COLO668 (cell line): ENCODE data around the gene PHLDB2.

Experiments
- DNase-seq: peaks from one replicate; lab custom pipeline; 2025; ENCODE audit not compliant: unreplicated experiment; lab: John Stamatoyannopoulos, UW

PHLDB2 gene

DNA sequence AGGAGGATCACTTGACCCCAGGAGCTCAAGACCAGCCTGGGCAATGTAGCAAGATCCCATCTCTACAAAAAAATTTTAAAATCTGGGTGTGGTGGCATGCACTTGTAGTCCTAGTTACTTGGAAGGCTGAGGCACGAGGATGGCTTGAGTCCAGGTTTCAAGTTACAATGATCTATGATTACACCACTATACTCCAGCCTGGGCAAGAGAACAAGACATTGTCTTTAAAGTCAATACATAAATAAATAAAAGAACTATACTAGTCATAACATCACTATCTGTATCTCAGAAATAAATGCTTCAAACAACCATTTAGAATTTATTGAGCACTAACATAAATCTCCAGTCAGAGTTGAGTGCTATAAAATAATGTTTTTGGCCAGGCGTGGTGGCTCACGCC is 8.5 kb upstream of the PHLDB2 start:
- DNase-seq = no peak

DNA sequence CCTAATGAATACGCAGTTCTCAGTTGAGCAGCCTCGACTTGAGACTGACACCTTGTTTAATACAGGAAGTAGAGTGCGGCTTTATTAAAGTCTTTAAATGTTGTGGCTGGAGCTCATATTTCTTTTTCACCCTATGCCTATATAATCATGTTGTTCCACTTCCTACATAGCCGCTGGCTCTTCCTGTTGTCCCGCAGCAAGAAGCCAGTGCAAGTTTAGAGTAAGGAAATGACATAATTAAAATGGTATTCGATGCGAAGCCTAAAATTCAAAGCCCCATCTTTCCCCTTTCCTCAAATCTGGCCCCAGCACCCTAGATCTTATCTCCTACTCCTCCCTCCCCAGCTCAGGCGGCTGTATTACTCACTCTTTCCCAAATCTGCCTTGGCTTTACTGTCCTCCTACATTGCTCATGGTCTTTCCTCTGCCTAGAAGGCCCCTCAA is 7.5 kb upstream of the PHLDB2 start:
- DNase-seq = no peak

DNA sequence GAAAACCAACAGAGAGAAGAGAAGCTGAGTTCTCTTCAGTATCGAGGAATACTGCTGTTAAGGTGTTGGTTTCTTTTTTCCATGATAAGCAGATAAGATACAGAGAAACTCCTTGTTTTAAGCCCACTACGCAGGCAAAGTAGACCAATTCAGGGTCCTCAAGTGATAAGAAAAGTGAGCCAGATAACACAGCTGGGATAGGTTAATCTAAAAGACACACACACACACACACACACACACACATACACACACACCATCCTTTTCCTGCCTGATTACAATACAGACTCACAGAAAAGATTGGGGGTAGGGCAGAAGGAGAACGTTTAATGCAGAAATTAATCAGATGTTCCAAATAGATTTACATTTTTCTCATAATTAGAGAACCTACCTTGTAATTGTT is 6.5 kb upstream of the PHLDB2 start:
- DNase-seq = no peak

DNA sequence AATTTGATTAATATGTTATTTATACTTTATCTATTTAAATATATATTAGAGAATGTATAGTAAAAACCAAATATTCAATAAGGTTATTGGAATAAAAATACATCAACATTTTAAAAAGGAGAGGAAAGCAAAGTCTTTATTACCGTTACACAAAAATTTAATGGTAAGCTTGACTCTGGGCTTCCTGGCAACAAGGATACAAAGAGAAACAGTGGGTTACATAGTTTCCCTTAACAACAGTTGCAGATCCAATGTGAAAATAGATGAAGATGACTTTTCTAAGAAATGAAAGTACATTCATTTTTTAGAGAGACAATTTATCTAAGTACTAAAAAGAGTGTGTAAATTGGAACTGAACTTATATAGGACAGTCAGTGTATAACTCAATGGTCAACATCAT is 6.0 kb upstream of the PHLDB2 start:
- no peak for DNase-seq

DNA sequence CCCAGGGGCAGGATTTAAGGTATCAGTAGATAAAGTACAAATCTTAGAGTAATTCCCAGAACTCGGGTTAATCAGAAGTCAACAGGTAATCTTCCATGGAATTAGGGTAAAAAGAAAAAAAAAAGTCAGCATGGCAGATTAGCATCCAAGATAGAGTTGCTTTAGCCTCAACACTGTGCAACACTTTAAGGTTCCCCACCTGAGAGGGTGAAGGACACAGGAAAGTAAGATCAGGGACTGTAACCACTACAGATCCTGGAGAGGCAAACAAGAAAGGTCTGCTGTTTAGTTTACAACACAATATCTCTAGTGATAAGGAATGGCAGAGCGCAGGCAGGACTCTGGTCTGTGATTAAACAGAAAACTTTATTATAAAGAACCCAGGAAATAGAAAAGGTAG is 4.1 kb upstream of the PHLDB2 start:
- no peak for DNase-seq

DNA sequence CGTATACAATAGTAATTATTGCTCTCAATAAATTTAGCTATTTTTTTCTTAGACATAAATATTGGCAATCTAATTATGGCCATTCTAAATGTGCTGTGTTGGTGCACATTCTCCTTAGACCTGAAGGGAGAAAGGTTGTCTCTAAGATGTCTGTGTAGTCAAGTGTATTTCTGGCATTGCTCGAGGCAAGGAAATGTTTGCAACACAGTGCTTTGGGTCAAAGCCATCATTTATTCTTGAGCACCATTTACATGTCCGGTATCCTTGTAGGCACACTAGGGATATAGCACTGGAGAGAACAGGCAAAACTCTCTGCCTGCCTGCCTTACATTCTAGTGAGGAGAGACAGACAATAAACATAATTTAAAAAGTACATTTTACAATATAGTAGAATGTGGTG is 2.6 kb upstream of the PHLDB2 start:
- DNase-seq = no peak

DNA sequence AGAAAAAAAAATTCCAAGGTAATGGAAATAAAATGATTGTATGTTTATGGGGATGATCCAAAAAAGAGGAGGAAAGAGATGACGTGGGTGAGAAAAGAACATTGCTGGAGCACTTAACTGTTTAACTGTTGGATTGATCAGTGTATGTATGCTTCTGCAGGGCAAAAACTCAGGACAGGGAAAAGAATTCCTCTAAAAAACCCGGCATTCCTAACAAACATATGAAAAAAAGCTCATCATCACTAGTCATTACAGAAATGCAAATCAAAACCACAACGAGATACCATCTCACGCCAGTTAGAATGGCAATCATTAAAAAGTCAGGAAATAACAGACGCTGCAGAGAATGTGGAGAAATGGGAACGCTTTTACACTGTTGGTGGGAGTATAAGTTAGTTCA is 1.6 kb upstream of the PHLDB2 start:
- no peak for DNase-seq

DNA sequence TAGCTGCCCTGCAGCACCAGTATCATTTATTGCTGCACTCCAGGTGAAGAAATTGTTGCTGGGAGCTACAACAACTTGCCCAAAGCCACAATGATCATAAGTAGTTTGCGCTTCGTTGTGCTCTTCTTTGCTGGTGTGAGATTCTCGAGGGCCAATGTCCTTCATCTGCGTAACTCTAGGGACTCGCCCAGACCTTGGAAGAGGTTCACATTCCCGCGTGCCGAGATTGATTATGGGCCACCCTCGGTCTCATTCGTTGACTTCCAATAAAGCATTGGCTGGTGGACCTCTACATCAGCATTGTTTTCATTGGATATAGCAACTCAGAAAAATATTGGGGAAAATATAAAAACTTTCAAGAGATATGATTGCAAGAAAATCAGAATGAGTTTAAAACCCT is 423 bp upstream of the PHLDB2 start:
- DNase-seq = no peak

DNA sequence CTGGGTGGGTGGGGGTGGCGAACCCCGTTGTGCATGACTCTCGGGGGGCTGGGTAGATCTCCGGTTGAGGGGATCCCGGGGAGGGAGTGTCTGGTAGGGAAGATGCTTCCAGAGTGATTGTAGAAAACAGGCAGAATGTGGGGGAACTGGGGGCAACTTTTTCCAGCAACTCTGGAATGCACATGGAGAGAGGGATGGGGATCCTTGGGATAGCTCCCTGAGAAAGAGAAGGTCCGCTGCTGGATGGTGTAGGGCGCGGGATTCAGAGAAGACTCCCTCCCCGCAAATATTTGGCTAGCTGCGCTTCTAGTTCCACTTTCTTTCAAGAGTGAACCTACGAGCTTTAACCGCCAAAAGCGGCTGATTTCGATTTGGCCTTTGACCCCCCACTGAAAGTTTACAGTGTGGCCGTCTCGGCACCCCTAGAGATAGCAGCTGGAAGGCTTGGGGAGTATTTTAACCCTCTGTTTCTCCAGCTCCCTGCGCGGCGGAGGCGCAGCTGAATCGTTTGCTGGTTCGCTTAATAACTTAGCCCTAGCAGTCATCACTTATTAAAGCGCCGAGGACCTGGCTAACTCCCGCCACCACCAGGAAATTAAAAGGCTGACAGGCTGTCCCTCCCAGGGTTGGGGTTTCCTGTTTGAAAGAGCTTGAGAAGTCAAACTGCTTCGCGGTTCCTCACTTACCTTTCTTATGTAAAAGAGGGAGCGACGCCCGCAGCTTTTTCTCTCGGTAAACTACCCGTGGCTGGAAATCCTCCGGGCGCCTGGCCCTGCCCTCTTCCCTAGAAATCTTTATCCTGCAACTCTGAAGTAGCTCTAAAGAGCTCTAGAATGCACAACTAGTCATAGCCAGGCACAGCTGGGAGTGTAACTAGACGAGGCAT is 1.2 kb downstream of the PHLDB2 start:
- DNase-seq = peak; percentile 54

DNA sequence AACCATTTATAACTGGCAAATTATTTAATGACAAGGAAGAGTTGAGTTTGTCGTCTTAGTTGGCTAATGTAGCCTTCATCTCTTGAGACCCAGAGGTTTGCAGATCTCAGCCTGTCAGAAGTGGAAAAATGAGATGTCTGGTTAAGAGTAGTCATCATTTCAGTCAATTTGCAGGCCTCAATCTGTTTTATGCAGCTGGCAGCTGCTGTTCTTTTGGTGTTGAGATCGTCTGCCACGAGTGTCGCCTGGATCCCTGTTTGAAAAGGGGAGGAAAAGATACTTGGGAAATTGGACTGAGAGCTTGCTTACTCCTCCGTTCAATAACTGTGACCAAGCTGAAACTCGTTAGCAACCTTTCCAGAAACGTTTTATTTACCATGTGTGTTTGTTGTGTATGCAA is 2.3 kb downstream of the PHLDB2 start:
- no peak for DNase-seq

DNA sequence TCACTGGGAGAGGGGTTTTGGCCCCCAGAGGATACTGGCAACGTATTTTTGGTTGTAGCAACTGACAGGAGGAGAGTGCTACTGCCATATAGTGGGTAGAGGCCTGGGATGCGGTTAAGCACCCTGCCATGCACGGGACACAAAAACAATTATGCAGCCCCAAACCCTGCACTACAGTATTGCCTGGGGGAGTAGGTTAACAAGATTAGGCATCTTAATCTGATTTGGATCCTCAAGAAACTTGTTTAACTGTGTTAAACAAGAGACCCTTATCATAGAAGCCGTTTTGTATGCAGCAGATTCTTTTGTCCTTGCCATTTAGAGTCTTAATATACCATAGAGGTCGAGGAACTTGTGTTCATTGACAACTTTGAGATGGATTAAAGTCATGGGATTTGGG is 3.4 kb downstream of the PHLDB2 start:
- no peak for DNase-seq

DNA sequence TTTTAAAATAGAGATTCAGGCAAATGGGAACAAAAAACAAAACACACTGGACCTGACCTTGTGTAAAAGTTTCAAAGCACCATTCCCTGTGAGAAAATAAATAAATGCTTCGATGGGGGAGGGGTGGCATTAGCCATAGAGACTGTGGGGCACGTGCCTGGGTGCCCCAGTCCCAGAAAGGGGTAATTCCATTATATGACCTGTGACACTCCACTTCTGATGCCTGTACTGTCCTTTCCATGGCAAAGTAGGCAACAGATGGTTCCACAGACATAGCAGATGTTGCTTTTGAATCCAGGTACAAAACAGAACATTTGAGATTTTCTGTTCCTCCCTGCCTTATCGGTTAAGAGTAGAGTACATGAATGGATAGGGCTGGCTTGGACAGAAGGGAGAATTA is 3.9 kb downstream of the PHLDB2 start:
- no peak for DNase-seq

DNA sequence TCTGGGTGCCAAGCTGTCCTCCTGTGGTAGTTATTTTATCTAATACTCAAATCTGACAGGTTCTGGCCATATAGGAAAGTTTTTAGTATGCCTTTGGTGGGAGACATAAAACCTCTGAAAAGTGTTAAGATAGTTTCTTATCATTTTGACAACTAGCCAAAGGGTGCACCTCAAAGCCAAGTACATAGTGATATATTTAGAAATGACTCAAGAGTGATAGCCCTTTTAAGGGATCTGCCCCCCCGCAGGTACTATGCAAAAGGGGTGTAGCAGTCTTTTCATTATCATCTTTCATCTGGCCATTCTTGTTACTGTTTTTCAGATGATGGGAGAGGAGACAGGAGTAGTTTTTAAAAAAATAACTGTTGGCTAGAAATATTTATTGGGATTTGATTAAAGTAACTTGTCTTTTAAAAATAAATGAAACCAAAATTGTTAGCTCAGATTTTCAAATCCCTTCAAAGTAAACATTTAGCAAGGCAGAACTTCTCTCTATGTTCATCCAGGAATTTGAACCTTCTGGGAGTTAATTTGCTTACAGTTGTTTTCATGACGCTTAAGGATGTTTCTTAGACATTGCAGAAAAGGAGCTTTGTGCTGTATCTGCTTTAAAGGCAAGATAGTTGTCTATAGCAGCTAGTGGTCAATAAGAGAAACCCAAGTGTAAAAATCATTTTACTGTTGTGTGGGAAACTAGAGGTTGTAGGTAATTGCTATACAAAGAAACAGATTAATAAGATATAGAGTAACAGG is 5.1 kb downstream of the PHLDB2 start:
- no peak for DNase-seq

DNA sequence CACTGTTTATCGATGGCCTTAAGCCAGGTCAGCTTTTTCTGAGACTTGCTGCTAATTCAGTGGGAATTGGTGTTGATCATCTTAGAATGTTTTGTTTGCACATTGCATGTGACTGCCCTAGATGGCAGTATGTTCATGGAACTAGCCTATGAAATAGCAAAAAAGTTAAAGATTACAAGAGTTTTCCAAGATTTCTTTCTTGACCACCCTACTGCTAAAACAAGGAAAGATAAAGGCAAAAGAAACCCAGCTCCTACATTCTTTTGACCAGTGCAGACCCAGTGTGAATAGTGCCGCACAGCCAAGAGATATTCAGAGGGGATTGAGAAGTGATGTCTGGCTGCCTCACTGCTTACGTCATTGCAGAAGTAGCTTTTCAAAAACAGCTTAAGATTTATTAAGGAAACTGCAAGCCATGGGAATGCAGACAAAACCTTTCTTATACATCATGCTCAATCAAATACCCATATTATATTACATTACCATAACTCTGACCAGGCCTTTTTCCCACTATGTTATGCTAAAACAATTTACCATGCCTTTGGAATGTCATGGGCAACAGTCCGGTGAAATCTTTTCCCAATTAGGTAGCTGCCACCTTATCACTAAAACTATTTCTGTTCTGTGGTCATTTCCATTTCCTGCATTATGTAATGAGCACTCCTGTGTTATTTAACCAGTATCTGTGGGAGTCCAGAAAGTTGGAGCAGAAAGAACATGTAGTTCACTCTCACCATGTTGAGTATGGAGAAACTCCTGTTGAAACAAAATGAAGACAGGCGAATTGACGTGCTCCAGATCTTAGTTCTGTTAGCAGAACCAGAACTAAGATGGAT is 6.0 kb downstream of the PHLDB2 start:
- DNase-seq = no peak

DNA sequence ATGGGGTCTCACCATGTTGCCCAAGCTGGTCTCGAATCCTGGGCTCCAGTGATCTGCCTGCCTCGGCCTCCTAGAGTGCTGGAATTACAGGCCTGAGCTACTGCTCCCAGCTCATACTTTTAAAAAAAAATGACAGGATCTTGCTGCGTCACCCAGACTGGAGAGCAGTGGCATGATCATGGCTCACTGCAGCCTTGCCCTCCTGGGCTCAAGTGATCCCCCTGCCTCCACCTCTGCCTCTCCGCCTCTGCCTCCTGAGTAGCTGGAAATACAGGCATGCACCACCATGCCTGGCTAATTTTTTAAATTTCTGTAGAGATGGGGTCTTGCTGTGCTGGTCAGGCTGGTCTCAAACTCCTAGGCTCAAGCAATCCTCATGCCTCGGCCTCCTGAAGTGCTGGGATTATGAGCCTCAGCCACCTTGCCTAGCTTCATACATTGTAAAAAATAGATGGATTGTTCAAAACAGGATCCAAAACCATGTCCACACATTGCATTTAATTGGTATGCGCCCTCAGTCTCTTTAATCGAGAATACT is 8.9 kb downstream of the PHLDB2 start:
- DNase-seq = no peak

DNA sequence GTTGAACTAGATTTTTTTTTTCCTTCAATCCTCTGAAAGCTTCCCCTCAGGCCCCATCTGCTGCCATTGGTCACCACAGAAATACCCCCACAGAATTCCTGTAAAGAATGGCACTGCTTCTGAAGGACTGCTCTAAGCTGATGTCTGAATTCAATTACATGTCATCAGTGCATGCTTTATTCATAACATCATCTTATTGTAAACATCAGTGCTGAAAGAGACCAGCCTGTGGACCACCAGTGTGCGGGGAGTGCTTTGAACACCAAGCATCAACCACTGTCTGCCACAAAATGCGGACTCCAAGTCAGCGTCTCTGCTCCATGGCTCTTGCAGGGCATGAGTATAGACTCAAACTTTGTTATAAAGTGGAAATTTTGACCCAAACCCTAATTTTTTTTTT is 11.6 kb downstream of the PHLDB2 start:
- no peak for DNase-seq

DNA sequence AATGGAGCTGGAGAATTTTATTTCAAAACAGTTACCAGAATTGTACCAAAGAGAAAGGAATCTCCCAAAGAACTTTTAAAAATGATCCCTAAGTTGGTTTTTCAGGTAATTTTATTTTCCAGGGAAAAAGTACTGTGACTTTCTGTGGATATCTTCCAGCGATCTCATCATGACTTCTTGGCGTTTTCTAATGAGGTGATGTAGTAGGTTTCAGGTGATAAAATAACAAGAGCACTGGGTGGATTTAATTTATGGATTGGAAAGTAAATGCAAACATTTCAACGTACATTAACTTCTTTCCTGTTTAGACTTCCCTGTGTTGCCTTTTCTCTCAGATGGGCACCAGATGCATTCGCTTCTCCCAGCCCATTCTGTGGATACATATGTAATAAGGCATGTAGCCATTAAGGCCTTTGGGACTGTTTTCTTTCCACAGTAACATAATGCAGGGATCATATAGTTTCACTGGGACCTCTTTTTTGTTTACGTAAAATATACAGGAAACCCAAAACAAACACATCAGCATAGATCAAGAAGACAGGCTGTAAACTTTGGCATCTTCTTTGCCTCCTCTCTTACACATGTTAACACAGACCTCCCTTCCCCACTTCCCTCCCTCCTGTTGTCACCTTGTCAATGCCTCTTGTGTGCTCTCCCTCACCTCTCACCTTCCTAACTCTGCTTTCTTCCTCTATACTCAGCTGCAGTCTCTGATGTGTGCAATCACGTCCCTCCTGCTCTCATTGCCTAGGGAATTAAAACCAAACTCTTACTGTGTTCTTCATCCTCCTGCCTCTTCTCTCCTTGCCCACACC is 13.0 kb downstream of the PHLDB2 start:
- no peak for DNase-seq

DNA sequence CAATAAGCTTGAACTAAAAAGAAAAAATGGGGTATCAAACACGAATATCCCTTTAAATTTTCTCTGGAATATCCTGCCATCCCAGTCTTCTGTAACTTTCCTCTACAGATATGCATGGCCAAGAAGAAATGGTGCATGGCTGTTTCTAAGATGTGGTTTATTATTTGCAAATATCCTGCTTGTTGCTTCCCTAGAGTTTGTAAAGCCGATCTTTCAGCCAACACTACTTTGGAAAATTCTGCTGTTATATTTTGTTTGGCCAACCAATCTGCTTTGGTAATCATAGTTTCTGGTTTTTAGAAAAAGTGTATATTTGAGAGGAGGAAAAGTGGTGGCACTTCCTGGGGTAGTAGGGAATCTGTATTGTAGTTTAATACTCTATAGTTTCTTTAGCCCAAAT is 13.9 kb downstream of the PHLDB2 start:
- no peak for DNase-seq

DNA sequence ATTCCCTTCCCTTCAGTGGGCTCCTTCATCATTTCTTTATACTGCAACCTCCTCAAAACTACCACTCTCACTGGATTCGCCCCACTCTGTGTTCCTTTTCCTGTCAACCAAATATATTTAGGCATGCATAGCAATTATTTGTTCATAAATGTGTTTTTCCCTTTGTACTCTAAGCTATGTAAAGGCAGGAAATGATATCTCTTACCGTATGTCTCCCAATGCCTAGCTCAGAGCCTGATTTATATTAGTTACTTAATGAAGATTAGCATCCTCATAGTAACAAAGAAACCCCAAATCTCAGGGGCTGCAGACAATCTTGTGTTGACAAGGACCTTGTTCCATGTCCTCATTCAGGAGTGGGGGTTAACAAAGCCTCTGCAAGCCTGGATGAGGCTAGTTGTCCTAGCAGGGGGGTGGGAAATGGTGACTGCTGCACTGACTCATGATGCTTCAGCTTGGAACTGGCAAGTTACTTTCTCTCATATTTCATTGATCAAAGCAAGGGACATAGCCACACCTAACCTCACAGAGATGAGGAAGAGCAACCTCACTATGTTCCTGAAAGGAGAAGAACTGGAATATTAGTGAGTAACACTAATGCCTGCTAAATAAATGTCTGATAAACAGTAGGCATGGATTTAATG is 15.2 kb downstream of the PHLDB2 start:
- no peak for DNase-seq

DNA sequence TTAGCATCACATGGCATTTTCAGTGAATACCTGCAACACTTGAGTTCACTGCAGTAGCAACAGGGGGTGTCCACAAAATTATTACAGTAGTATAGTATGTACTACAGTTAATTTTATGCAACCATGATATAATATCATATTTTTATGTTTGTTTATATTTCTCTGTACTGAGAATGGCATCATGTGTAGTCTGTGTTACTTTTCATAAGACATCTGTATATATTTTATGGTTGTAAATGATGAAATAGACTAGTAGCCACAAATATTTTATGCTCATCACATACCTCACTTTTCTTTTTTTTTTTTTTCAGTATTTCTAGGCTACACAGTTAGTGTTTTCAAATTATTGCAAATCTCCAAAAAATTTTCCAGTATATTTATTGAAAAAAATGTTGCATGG is 22.4 kb downstream of the PHLDB2 start:
- DNase-seq = no peak
